CD8-positive, alpha-beta memory T cell (primary cell): Measurements from ENCODE around the gene BMP8B. TPM values are rescaled to one million over a fixed set of nuclear protein-coding genes. Genes with fewer than 3 reads are reported as not detected.

Experiments
- CTCF ChIA-PET: fragments of 350-600 bp; sonication (Branson Sonifier 250); formaldehyde crosslinking; loops from one replicate; lab custom pipeline; 2021; ENCODE audit warnings: antibody characterized with exemption; lab: Charles Lee
- POLR2A ChIA-PET: fragments of 350-600 bp; sonication (Branson Sonifier 250); formaldehyde crosslinking; loops from one replicate; lab custom pipeline; 2021; ENCODE audit warnings: antibody characterized with exemption; lab: Charles Lee
- DNase-seq, 5 donors: peaks; one replicate each; pipeline versions ENCODE4 v3.0.0 to v3.0.0-alpha.2; 2020 to 2022; ENCODE audit warnings: mixed read lengths in 1 of 5
- H3K27ac ChIP-seq: one replicate; pipeline ENCODE4 v1.7.0; 2013; ENCODE audit warnings: low read depth, mild to moderate bottlenecking, low read length, moderate library complexity
- H3K27me3 ChIP-seq: 2 replicates; pipeline ENCODE4 v1.7.0; 2013; ENCODE audit warnings: low read length, mild to moderate bottlenecking; ENCODE audit not compliant: insufficient read depth, poor library complexity, severe bottlenecking
- H3K36me3 ChIP-seq: 2 replicates; pipeline ENCODE4 v1.7.0; 2013; ENCODE audit warnings: mild to moderate bottlenecking, low read length, moderate library complexity; ENCODE audit not compliant: insufficient read depth
- H3K4me1 ChIP-seq: 2 replicates; pipeline ENCODE4 v1.7.0; 2013; ENCODE audit warnings: mild to moderate bottlenecking, low read length, moderate library complexity; ENCODE audit not compliant: insufficient read depth
- H3K4me3 ChIP-seq: 2 replicates; pipeline ENCODE4 v1.7.0; 2013; ENCODE audit warnings: mild to moderate bottlenecking, low read length
- H3K9me3 ChIP-seq: 2 replicates; pipeline ENCODE4 v1.7.0; 2013; ENCODE audit warnings: mild to moderate bottlenecking, low read length
- H3K27ac Mint-ChIP-seq, 8 donors: one replicate each; pipeline ENCODE4 v1.8.0; 2020 to 2021; ENCODE audit warnings: mixed read lengths in 8 of 8, mild to moderate bottlenecking in 6 of 8, inconsistent platforms in 3 of 8, moderate library complexity in 3 of 8
- H3K27me3 Mint-ChIP-seq, 2 donors: one replicate each; pipeline ENCODE4 v1.8.0; 2020 to 2021; ENCODE audit warnings: mixed read lengths in 2 of 2, mild to moderate bottlenecking in 1 of 2, moderate library complexity in 1 of 2
- H3K36me3 Mint-ChIP-seq, 3 donors: one replicate each; pipeline ENCODE4 v1.8.0; 2020 to 2021; ENCODE audit warnings: mixed read lengths in 3 of 3, inconsistent platforms in 1 of 3, mild to moderate bottlenecking in 1 of 3
- H3K4me1 Mint-ChIP-seq, 3 donors: one replicate each; pipeline ENCODE4 v1.8.0; 2020 to 2021; ENCODE audit warnings: mixed read lengths in 3 of 3, inconsistent platforms in 1 of 3, mild to moderate bottlenecking in 1 of 3
- H3K4me3 Mint-ChIP-seq, 7 donors: one replicate each; pipeline ENCODE4 v1.8.0; 2020 to 2021; ENCODE audit warnings: mixed read lengths in 7 of 7, mild to moderate bottlenecking in 6 of 7, moderate library complexity in 4 of 7, inconsistent platforms in 2 of 7
- H3K9me3 Mint-ChIP-seq, 5 donors: one replicate each; pipeline ENCODE4 v1.8.0; 2020 to 2022; ENCODE audit warnings: mixed read lengths in 5 of 5, mild to moderate bottlenecking in 3 of 5, moderate library complexity in 2 of 5, inconsistent platforms in 1 of 5
- polyA plus RNA-seq: library from polyadenylated mRNA; unstranded; fragments of 300-500 nt; fragmentation: Illumina TruSeq; gene quantifications from one replicate; pipeline ENCODE4 v1.2.3, GENCODE V29; 2021
- total RNA-seq, 2 experiments: library from RNA; stranded (reverse); gene quantifications; one replicate each; pipeline ENCODE4 v1.2.3, GENCODE V29; 2021

BMP8B gene
- total and polyA plus RNA-seq, 3 experiments from 2014 or later: 0.14 to 1.2 (median 0.91) TPM

DNA sequence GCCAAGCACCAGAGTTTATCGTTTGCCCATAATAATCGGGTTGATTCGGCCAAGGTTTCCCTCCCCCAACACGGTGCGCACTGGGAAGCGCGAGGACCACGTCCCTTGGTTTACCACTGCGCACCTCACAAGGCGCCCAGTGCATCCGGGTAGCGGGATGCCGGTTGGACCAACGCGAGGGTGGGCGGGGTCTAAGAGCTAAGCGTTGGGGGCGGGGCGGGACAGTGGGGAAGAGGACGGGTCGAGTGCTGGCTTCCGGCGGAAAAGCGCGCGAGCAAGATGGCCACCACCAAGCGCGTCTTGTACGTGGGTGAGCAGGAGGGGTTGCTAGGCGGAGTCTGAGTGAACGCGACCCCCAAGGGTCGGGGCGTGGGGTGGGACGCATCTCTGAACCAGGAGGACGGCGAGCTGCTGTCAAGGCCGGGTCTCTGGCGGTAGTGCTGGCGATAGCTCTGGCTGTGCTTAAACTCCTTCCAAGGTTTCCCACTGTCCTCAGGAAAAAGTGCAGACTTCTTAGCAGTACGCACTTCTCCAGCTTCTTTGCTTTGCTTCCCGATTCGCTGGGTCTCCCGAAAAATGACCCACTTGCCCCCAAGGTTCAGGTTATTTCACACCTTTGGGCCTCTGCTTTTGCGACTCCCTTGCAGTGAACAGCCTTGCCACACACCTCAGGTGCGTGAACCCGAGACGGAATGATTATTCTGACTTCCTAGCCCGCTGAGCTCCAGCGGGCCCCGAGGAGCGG lies 49.9 kb downstream of the BMP8B start, which contains the start of gene PPIE:
Gene PPIE, plus strand, starts transcription at position 261 of the 745 bp plus-strand sequence. Its CDS starts 19 bp downstream, at position 280.
- Histone ChIP-seq H3K4me3 (peak within 1 kb of the TSS; percentile 84), H3K4me1 (peaks cover 25% of the 10 kb centered on the region), H3K36me3 (peaks cover 31% of the 10 kb centered on the region), H3K27me3 (peaks cover 4% of the 10 kb centered on the region), H3K9me3 (no peaks in the 10 kb centered on the region), H3K27ac (peak within 1 kb of the TSS; percentile 79)
- H3K27ac Mint-ChIP-seq: peak within 1 kb of the TSS; percentile 83 to 98 (median 97)
- H3K4me1 Mint-ChIP-seq: peaks cover 31 to 45% (median 37%) of the 10 kb centered on the region in 3 donors
- H3K4me3 Mint-ChIP-seq: peak within 1 kb of the TSS; percentile 97 to 99 (median 97)
- peaks cover 11 to 20% of the 10 kb centered on the region in 2 donors for H3K27me3 Mint-ChIP-seq
- no peaks in the 10 kb centered on the region for H3K9me3 Mint-ChIP-seq
- CTCF ChIA-PET: interaction anchor here (0.6 to 1.8 kb wide), 3 partner anchors 60 to 449 kb away, joined by 3 to 4 read pairs (median 4); partner anchors contain the start of gene MYCL
- POLR2A ChIA-PET: interaction anchor here (0.6 to 1.8 kb wide), 8 partner anchors 16 to 741 kb away, joined by 3 to 10 read pairs (median 4); partner anchors contain the start of genes CAP1 and HPCAL4
- peak; percentile 79 to 94 (median 85) for DNase-seq
- H3K36me3 Mint-ChIP-seq: peaks cover 8 to 47% (median 15%) of the 10 kb centered on the region in 3 donors

- Mint-ChIP-seq H3K4me3 (peak overlapping the region; percentile 6 to 99 (median 66)), H3K36me3 (peaks cover 5 to 35% (median 15%) of the 10 kb centered on the region in 3 donors), H3K27ac (peak overlapping the region in 3 of 8 donors; percentile 52 to 94 (median 83)), H3K27me3 (peaks cover 21 to 30% of the 10 kb centered on the region in 2 donors), H3K9me3 (no peaks in the 10 kb centered on the region), H3K4me1 (peaks cover 31 to 45% (median 37%) of the 10 kb centered on the region in 3 donors)
- Histone ChIP-seq H3K4me3 (no peak overlapping the region), H3K27me3 (peaks cover 10% of the 10 kb centered on the region), H3K27ac (no peak overlapping the region), H3K36me3 (peaks cover 23% of the 10 kb centered on the region), H3K4me1 (peaks cover 25% of the 10 kb centered on the region), H3K9me3 (no peaks in the 10 kb centered on the region)
- CTCF ChIA-PET: no interaction called here
- POLR2A ChIA-PET: interaction anchor here (1.8 kb wide), 1 partner anchor 46 kb away, joined by 10 read pairs; the partner anchor contains the start of gene HPCAL4
- no peak for DNase-seq
Observed at GRCh38 chr1:39737546-39738169, 51.0 kb downstream of the BMP8B start.

DNA sequence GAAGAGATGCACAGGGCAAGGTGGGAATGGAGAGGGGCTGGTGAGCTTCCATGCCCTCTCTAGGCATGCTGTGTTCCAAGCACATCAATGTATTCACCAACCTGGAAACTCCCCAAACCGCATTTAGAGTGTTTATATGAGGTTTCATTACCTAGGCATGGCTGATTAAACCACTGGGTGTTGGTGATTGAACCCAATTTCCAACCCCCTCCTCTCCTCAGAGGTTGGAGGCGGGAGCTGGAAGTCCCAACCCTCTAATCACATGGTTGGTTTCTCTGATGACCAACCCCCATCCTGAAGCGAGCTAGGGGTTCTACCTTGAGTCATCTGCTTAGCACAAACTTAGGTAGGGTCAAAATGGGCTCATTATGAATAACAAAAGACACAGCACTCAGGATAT lies 52.9 kb downstream of the BMP8B start:
- ChIA-PET POLR2A (no interaction called here), CTCF (interaction anchor here (1.0 to 1.8 kb wide), 2 partner anchors 16 to 45 kb away, joined by 3 read pairs; no protein-coding TSS in a partner anchor)
- Mint-ChIP-seq H3K27ac (peak overlapping the region in 1 of 8 donors; percentile 13), H3K4me3 (peak overlapping the region in 1 of 7 donors; percentile 83), H3K27me3 (peaks cover 26 to 39% of the 10 kb centered on the region in 2 donors), H3K4me1 (peaks cover 28 to 38% (median 29%) of the 10 kb centered on the region in 3 donors), H3K9me3 (no peaks in the 10 kb centered on the region), H3K36me3 (peaks cover 2 to 19% (median 11%) of the 10 kb centered on the region in 3 donors)
- DNase-seq: no peak
- H3K4me1 ChIP-seq: peaks cover 25% of the 10 kb centered on the region
- no peak overlapping the region for H3K27ac ChIP-seq
- peaks cover 5% of the 10 kb centered on the region for H3K36me3 ChIP-seq
- H3K4me3 ChIP-seq: no peak overlapping the region
- H3K27me3 ChIP-seq: peaks cover 10% of the 10 kb centered on the region
- no peaks in the 10 kb centered on the region for H3K9me3 ChIP-seq

GRCh38 chr1:39733161-39733560 lies 55.5 kb downstream of the BMP8B start:
- Mint-ChIP-seq H3K4me3 (no peak overlapping the region), H3K9me3 (no peaks in the 10 kb centered on the region), H3K27me3 (peaks cover 43 to 65% of the 10 kb centered on the region in 2 donors), H3K36me3 (peaks cover 0 to 11% (median 0%) of the 10 kb centered on the region in 3 donors), H3K27ac (no peak overlapping the region), H3K4me1 (peaks cover 8 to 12% (median 9%) of the 10 kb centered on the region in 3 donors)
- Histone ChIP-seq H3K27me3 (peaks cover 19% of the 10 kb centered on the region), H3K9me3 (no peaks in the 10 kb centered on the region), H3K4me3 (no peak overlapping the region), H3K27ac (no peak overlapping the region), H3K36me3 (no peaks in the 10 kb centered on the region), H3K4me1 (peaks cover 4% of the 10 kb centered on the region)
- DNase-seq: no peak
- ChIA-PET POLR2A (no interaction called here), CTCF (no interaction called here)

GRCh38 chr1:39732730-39733129 lies 55.9 kb downstream of the BMP8B start:
- Histone ChIP-seq H3K4me3 (no peak overlapping the region), H3K27ac (no peak overlapping the region), H3K36me3 (no peaks in the 10 kb centered on the region), H3K4me1 (no peaks in the 10 kb centered on the region), H3K9me3 (no peaks in the 10 kb centered on the region), H3K27me3 (peaks cover 23% of the 10 kb centered on the region)
- no peak overlapping the region for H3K27ac Mint-ChIP-seq
- H3K4me1 Mint-ChIP-seq: peaks cover 5 to 9% (median 8%) of the 10 kb centered on the region in 3 donors
- ChIA-PET POLR2A (no interaction called here), CTCF (no interaction called here)
- H3K27me3 Mint-ChIP-seq: peaks cover 47 to 69% of the 10 kb centered on the region in 2 donors
- no peaks in the 10 kb centered on the region for H3K9me3 Mint-ChIP-seq
- no peak overlapping the region for H3K4me3 Mint-ChIP-seq
- DNase-seq: no peak
- peaks cover 0 to 11% (median 0%) of the 10 kb centered on the region in 3 donors for H3K36me3 Mint-ChIP-seq

GRCh38 chr1:39729842-39730241 lies 58.8 kb downstream of the BMP8B start:
- Mint-ChIP-seq H3K4me1 (peaks cover 0 to 4% (median 2%) of the 10 kb centered on the region in 3 donors), H3K4me3 (no peak overlapping the region), H3K27me3 (peaks cover 49 to 79% of the 10 kb centered on the region in 2 donors), H3K27ac (no peak overlapping the region), H3K36me3 (no peaks in the 10 kb centered on the region), H3K9me3 (no peaks in the 10 kb centered on the region)
- no peaks in the 10 kb centered on the region for H3K9me3 ChIP-seq
- no peaks in the 10 kb centered on the region for H3K36me3 ChIP-seq
- POLR2A ChIA-PET: no interaction called here
- peaks cover 23% of the 10 kb centered on the region for H3K27me3 ChIP-seq
- no peak overlapping the region for H3K4me3 ChIP-seq
- no peak for DNase-seq
- CTCF ChIA-PET: no interaction called here
- H3K27ac ChIP-seq: no peak overlapping the region
- no peaks in the 10 kb centered on the region for H3K4me1 ChIP-seq

- peaks cover 52 to 81% of the 10 kb centered on the region in 2 donors for H3K27me3 Mint-ChIP-seq
- no peak for DNase-seq
- Histone ChIP-seq H3K4me3 (no peak overlapping the region), H3K27me3 (peaks cover 25% of the 10 kb centered on the region), H3K9me3 (no peaks in the 10 kb centered on the region), H3K27ac (no peak overlapping the region), H3K36me3 (no peaks in the 10 kb centered on the region), H3K4me1 (no peaks in the 10 kb centered on the region)
- peaks cover 0 to 4% (median 2%) of the 10 kb centered on the region in 3 donors for H3K4me1 Mint-ChIP-seq
- H3K4me3 Mint-ChIP-seq: no peak overlapping the region
- ChIA-PET POLR2A (no interaction called here), CTCF (no interaction called here)
- no peaks in the 10 kb centered on the region for H3K36me3 Mint-ChIP-seq
- no peaks in the 10 kb centered on the region for H3K9me3 Mint-ChIP-seq
- no peak overlapping the region for H3K27ac Mint-ChIP-seq
Observed at GRCh38 chr1:39729030-39729429, 59.6 kb downstream of the BMP8B start.
